Mesenchymal stem cell (in vitro differentiated cells and primary cell): Measurements from ENCODE around the gene BAHCC1.

Source experiments
- DNase-seq: peaks from one replicate; pipeline ENCODE4 v3.0.0-alpha.2; 2013
- H2AFZ ChIP-seq: one replicate; pipeline ENCODE4 v1.6.1; 2013; ENCODE audit warnings: low read depth, mild to moderate bottlenecking, control low read depth, inconsistent platforms, low read length, moderate library complexity
- H2AK5ac ChIP-seq: 2 replicates; pipeline ENCODE4 v1.6.1; 2013; ENCODE audit warnings: low read length, moderate library complexity, mild to moderate bottlenecking, inconsistent platforms; ENCODE audit not compliant: severe bottlenecking
- H2BK120ac ChIP-seq: one replicate; pipeline ENCODE4 v1.6.1; 2013; ENCODE audit warnings: low read depth, mild to moderate bottlenecking, inconsistent platforms, low read length, moderate library complexity
- H2BK12ac ChIP-seq, 2 experiments: one replicate each; pipeline ENCODE4 v1.6.1; 2013; ENCODE audit warnings: inconsistent platforms in 2 of 2, low read length in 2 of 2, mild to moderate bottlenecking in 2 of 2, moderate library complexity in 2 of 2, control low read depth in 1 of 2
- H2BK15ac ChIP-seq: one replicate; pipeline ENCODE4 v1.6.1; 2013; ENCODE audit warnings: mild to moderate bottlenecking, low read depth, inconsistent platforms; ENCODE audit not compliant: poor library complexity, severe bottlenecking
- H2BK5ac ChIP-seq: 2 replicates; pipeline ENCODE4 v1.6.1; 2013; ENCODE audit warnings: low read depth, mild to moderate bottlenecking, low read length, control low read depth, inconsistent platforms; ENCODE audit not compliant: poor library complexity, severe bottlenecking
- H3K14ac ChIP-seq, 2 experiments: one replicate each; pipeline ENCODE4 v1.6.1; 2013; ENCODE audit warnings: inconsistent platforms in 2 of 2, low read length in 2 of 2, control low read depth in 1 of 2, mild to moderate bottlenecking in 1 of 2, moderate library complexity in 1 of 2
- H3K18ac ChIP-seq, 2 experiments: one replicate each; pipeline ENCODE4 v1.6.1; 2013; ENCODE audit warnings: inconsistent platforms in 2 of 2, low read length in 2 of 2, control low read depth in 1 of 2, low read depth in 1 of 2, mild to moderate bottlenecking in 1 of 2
- H3K23ac ChIP-seq, 2 experiments: one replicate each; pipeline ENCODE4 v1.6.1; 2013; ENCODE audit warnings: inconsistent platforms in 2 of 2, low read length in 2 of 2, mild to moderate bottlenecking in 2 of 2, moderate library complexity in 2 of 2, control low read depth in 1 of 2
- H3K27ac ChIP-seq: 2 replicates; pipeline ENCODE4 v1.5.1; 2013; ENCODE audit warnings: mild to moderate bottlenecking, moderate library complexity, low read length, control low read depth, inconsistent platforms; ENCODE audit not compliant: poor library complexity, severe bottlenecking
- H3K27me3 ChIP-seq, 2 experiments: 2 replicates each; pipeline versions ENCODE4 v1.6.1 to v1.7.0; 2013; ENCODE audit warnings: low read length in 2 of 2, mild to moderate bottlenecking in 2 of 2, moderate library complexity in 2 of 2, control low read depth in 1 of 2, inconsistent platforms in 1 of 2; ENCODE audit not compliant: control insufficient read depth in 1 of 2, insufficient read depth in 1 of 2
- H3K36me3 ChIP-seq, 2 experiments: 2 replicates each; pipeline versions ENCODE4 v1.6.1 to v1.7.0; 2013; ENCODE audit warnings: low read length in 2 of 2, control low read depth in 1 of 2, inconsistent platforms in 1 of 2, low read depth in 1 of 2, mild to moderate bottlenecking in 1 of 2; ENCODE audit not compliant: insufficient read depth in 2 of 2, control insufficient read depth in 1 of 2
- H3K4ac ChIP-seq, 2 experiments: one replicate each; pipeline ENCODE4 v1.6.1; 2013; ENCODE audit warnings: inconsistent platforms in 2 of 2, low read length in 2 of 2, mild to moderate bottlenecking in 2 of 2, moderate library complexity in 2 of 2, control low read depth in 1 of 2, low read depth in 1 of 2
- H3K4me1 ChIP-seq: 2 replicates; pipeline ENCODE4 v1.6.1; 2013; ENCODE audit warnings: low read depth, low read length, control low read depth; ENCODE audit not compliant: control insufficient read depth, insufficient read depth
- H3K4me2 ChIP-seq: 2 replicates; pipeline ENCODE4 v1.6.1; 2013; ENCODE audit warnings: low read length, mild to moderate bottlenecking, inconsistent platforms; ENCODE audit not compliant: poor library complexity, severe bottlenecking
- H3K4me3 ChIP-seq, 2 experiments: 2 replicates each; pipeline versions ENCODE4 v1.5.1 to v1.7.0; 2013; ENCODE audit warnings: low read length in 2 of 2, mild to moderate bottlenecking in 2 of 2, control low read depth in 1 of 2, low read depth in 1 of 2; ENCODE audit not compliant: insufficient read depth in 1 of 2
- H3K79me1 ChIP-seq: replicated peaks from 2 replicates; pipeline ENCODE4 v1.6.1; 2013; ENCODE audit warnings: mild to moderate bottlenecking, control low read depth, low read length, inconsistent platforms; ENCODE audit not compliant: poor library complexity, severe bottlenecking
- H3K9ac ChIP-seq: 2 replicates; pipeline ENCODE4 v1.7.0; 2013; ENCODE audit warnings: mild to moderate bottlenecking, low read length, moderate library complexity
- H3K9me3 ChIP-seq: 2 replicates; pipeline ENCODE4 v1.7.0; 2013; ENCODE audit warnings: mild to moderate bottlenecking, low read length; ENCODE audit not compliant: control insufficient read depth
- H4K8ac ChIP-seq: one replicate; pipeline ENCODE4 v1.6.1; 2013; ENCODE audit warnings: inconsistent platforms, mild to moderate bottlenecking, low read length, moderate library complexity
- H4K91ac ChIP-seq: one replicate; pipeline ENCODE4 v1.6.1; 2013; ENCODE audit warnings: mild to moderate bottlenecking, low read length, inconsistent platforms
- WGBS: methylation state at CpG from one replicate; pipeline ENCODE4 v1.1.7; 2013; ENCODE audit warnings: mixed read lengths; 5-methylcytosine and 5-hydroxymethylcytosine counted together

Gene BAHCC1

GRCh38 chr17:81510785-81511553, 115.7 kb downstream of the BAHCC1 start:
- Histone ChIP-seq H2BK120ac (no peak overlapping the region), H3K23ac (peak overlapping the region in 1 of 2 experiments; percentile 83), H4K91ac (no peak overlapping the region), H3K4ac (no peak overlapping the region), H3K14ac (peak overlapping the region in 1 of 2 experiments; percentile 63), H3K4me1 (peaks cover 12% of the 10 kb centered on the region), H3K27me3 (no peaks in the 10 kb centered on the region), H3K4me3 (peak overlapping the region; percentile 77 to 97), H3K9ac (peak overlapping the region; percentile 99), H3K79me1 (no peaks in the 10 kb centered on the region), H3K27ac (peak overlapping the region; percentile 88), H3K18ac (peak overlapping the region in 1 of 2 experiments; percentile 48), H2BK5ac (no peak overlapping the region), H3K4me2 (peak overlapping the region; percentile 18), H3K36me3 (peaks cover 35 to 40% of the 10 kb centered on the region in 2 experiments), H2BK12ac (no peak overlapping the region), H2AK5ac (no peak overlapping the region), H4K8ac (no peak overlapping the region), H2BK15ac (no peak overlapping the region), H3K9me3 (no peaks in the 10 kb centered on the region), H2AFZ (no peak overlapping the region)
- DNase-seq: no peak
- 1% methylated on average over 48 of the region's 48 CpGs for WGBS

GRCh38 chr17:81511554-81511803, 116.2 kb downstream of the BAHCC1 start:
- DNase-seq: no peak
- no peak overlapping the region for H3K18ac ChIP-seq
- H3K4me3 ChIP-seq: peak overlapping the region; percentile 77 to 97
- no peak overlapping the region for H2BK5ac ChIP-seq
- H3K27me3 ChIP-seq: no peaks in the 10 kb centered on the region
- no peak overlapping the region for H4K8ac ChIP-seq
- peak overlapping the region in 1 of 2 experiments; percentile 63 for H3K14ac ChIP-seq
- H2AFZ ChIP-seq: no peak overlapping the region
- no peak overlapping the region for H2BK120ac ChIP-seq
- H2AK5ac ChIP-seq: no peak overlapping the region
- peaks cover 35 to 43% of the 10 kb centered on the region in 2 experiments for H3K36me3 ChIP-seq
- no peak overlapping the region for H2BK15ac ChIP-seq
- H4K91ac ChIP-seq: no peak overlapping the region
- H3K27ac ChIP-seq: peak overlapping the region; percentile 88
- H3K79me1 ChIP-seq: no peaks in the 10 kb centered on the region
- no peak overlapping the region for H2BK12ac ChIP-seq
- peaks cover 16% of the 10 kb centered on the region for H3K4me1 ChIP-seq
- no peaks in the 10 kb centered on the region for H3K9me3 ChIP-seq
- peak overlapping the region; percentile 15 for H3K4me2 ChIP-seq
- H3K9ac ChIP-seq: peak overlapping the region; percentile 99
- 0% methylated on average over 7 of the region's 9 CpGs for WGBS
- no peak overlapping the region for H3K4ac ChIP-seq
- no peak overlapping the region for H3K23ac ChIP-seq

- Histone ChIP-seq H3K36me3 (peaks cover 35 to 48% of the 10 kb centered on the region in 2 experiments), H4K91ac (peak overlapping the region; percentile 78), H3K27me3 (no peaks in the 10 kb centered on the region), H3K18ac (peak overlapping the region; percentile 88 to 93), H3K4ac (peak overlapping the region; percentile 66 to 86), H3K9ac (peak overlapping the region; percentile 99), H2BK5ac (peak overlapping the region; percentile 61), H3K23ac (peak overlapping the region; percentile 37 to 79), H4K8ac (peak overlapping the region; percentile 62), H3K4me1 (peaks cover 21% of the 10 kb centered on the region), H2BK12ac (peak overlapping the region in 1 of 2 experiments; percentile 6), H2BK120ac (no peak overlapping the region), H2BK15ac (no peak overlapping the region), H3K9me3 (no peaks in the 10 kb centered on the region), H2AFZ (no peak overlapping the region), H3K79me1 (no peaks in the 10 kb centered on the region), H3K4me3 (peak overlapping the region; percentile 77 to 97), H2AK5ac (no peak overlapping the region), H3K27ac (peak overlapping the region; percentile 88), H3K14ac (peak overlapping the region; percentile 78 to 96), H3K4me2 (peak overlapping the region; percentile 23)
- under 1% methylated on average over 55 of the region's 62 CpGs for WGBS
- DNase-seq: no peak
Observed at GRCh38 chr17:81511804-81512561, 116.7 kb downstream of the BAHCC1 start.
